ENCODE data around the gene ATP4B.

Gene ATP4B

GRCh38 chr13:113665597-113666328, 7.8 kb upstream of the ATP4B start:
- Histone ChIP-seq H3K9ac (ENCODE audit: low read depth, low read length) (no peak overlapping the region), H3K4me3 (ENCODE audit: low read length) (no peak overlapping the region), H3K4me1 (ENCODE audit: insufficient read depth, low read length) (no peaks in the 10 kb centered on the region), H3K27ac (ENCODE audit: low read length) (no peak overlapping the region), H3K27me3 (ENCODE audit: insufficient read depth, low read length) (no peaks in the 10 kb centered on the region), H3K9me3 (ENCODE audit: insufficient read depth, low read depth, low read length) (0 out of 2 replicates have a peak, but pooled peaks cover 2% of the 10 kb centered on the region), H3K36me3 (ENCODE audit: insufficient read depth, low read depth, low read length) (no peaks in the 10 kb centered on the region)

GRCh38 chr13:113664751-113665596, 7.0 kb upstream of the ATP4B start:
- no peak overlapping the region for H3K9ac ChIP-seq (ENCODE audit: low read depth, low read length)

GRCh38 chr13:113663934-113664333, 5.9 kb upstream of the ATP4B start:
- Histone ChIP-seq H3K9me3 (ENCODE audit: insufficient read depth, low read depth, low read length) (0 out of 2 replicates have a peak, but pooled peaks cover 2% of the 10 kb centered on the region), H3K4me1 (ENCODE audit: insufficient read depth, low read length) (no peaks in the 10 kb centered on the region), H3K9ac (ENCODE audit: low read depth, low read length) (no peak overlapping the region), H3K27me3 (ENCODE audit: insufficient read depth, low read length) (no peaks in the 10 kb centered on the region), H3K36me3 (ENCODE audit: insufficient read depth, low read depth, low read length) (no peaks in the 10 kb centered on the region), H3K27ac (ENCODE audit: low read length) (no peak overlapping the region), H3K4me3 (ENCODE audit: low read length) (no peak overlapping the region)

More at GRCh38 chr13:113664751-113665596, 7.0 kb upstream of the ATP4B start:
- H3K27ac ChIP-seq (ENCODE audit: low read length): no peak overlapping the region
- no peaks in the 10 kb centered on the region for H3K36me3 ChIP-seq (ENCODE audit: insufficient read depth, low read depth, low read length)
- no peaks in the 10 kb centered on the region for H3K27me3 ChIP-seq (ENCODE audit: insufficient read depth, low read length)
- no peak overlapping the region for H3K4me3 ChIP-seq (ENCODE audit: low read length)
- 0 out of 2 replicates have a peak, but pooled peaks cover 2% of the 10 kb centered on the region for H3K9me3 ChIP-seq (ENCODE audit: insufficient read depth, low read depth, low read length)
- no peaks in the 10 kb centered on the region for H3K4me1 ChIP-seq (ENCODE audit: insufficient read depth, low read length)

- Histone ChIP-seq H3K36me3 (ENCODE audit: insufficient read depth, low read depth, low read length) (no peaks in the 10 kb centered on the region), H3K4me1 (ENCODE audit: insufficient read depth, low read length) (no peaks in the 10 kb centered on the region), H3K9ac (ENCODE audit: low read depth, low read length) (no peak overlapping the region), H3K9me3 (ENCODE audit: insufficient read depth, low read depth, low read length) (0 out of 2 replicates have a peak, but pooled peaks cover 2% of the 10 kb centered on the region), H3K4me3 (ENCODE audit: low read length) (no peak overlapping the region), H3K27ac (ENCODE audit: low read length) (no peak overlapping the region), H3K27me3 (ENCODE audit: insufficient read depth, low read length) (no peaks in the 10 kb centered on the region)
Observed at GRCh38 chr13:113661509-113661908, 3.5 kb upstream of the ATP4B start.

GRCh38 chr13:113660066-113660465, 2.1 kb upstream of the ATP4B start:
- no peak overlapping the region for H3K4me3 ChIP-seq (ENCODE audit: low read length)
- H3K9me3 ChIP-seq (ENCODE audit: insufficient read depth, low read depth, low read length): 0 out of 2 replicates have a peak, but pooled peaks cover 2% of the 10 kb centered on the region
- H3K4me1 ChIP-seq (ENCODE audit: insufficient read depth, low read length): no peaks in the 10 kb centered on the region
- no peak overlapping the region for H3K27ac ChIP-seq (ENCODE audit: low read length)
- no peaks in the 10 kb centered on the region for H3K36me3 ChIP-seq (ENCODE audit: insufficient read depth, low read depth, low read length)
- H3K27me3 ChIP-seq (ENCODE audit: insufficient read depth, low read length): no peaks in the 10 kb centered on the region
- no peak overlapping the region for H3K9ac ChIP-seq (ENCODE audit: low read depth, low read length)

GRCh38 chr13:113659337-113659736, 1.3 kb upstream of the ATP4B start:
- Histone ChIP-seq H3K36me3 (ENCODE audit: insufficient read depth, low read depth, low read length) (no peaks in the 10 kb centered on the region), H3K9me3 (ENCODE audit: insufficient read depth, low read depth, low read length) (0 out of 2 replicates have a peak, but pooled peaks cover 2% of the 10 kb centered on the region), H3K27me3 (ENCODE audit: insufficient read depth, low read length) (no peaks in the 10 kb centered on the region), H3K4me1 (ENCODE audit: insufficient read depth, low read length) (no peaks in the 10 kb centered on the region), H3K9ac (ENCODE audit: low read depth, low read length) (no peak overlapping the region), H3K4me3 (ENCODE audit: low read length) (no peak overlapping the region), H3K27ac (ENCODE audit: low read length) (no peak overlapping the region)

- 0 out of 2 replicates have a peak, but pooled peaks cover 2% of the 10 kb centered on the region for H3K9me3 ChIP-seq (ENCODE audit: insufficient read depth, low read depth, low read length)
- no peak overlapping the region for H3K4me3 ChIP-seq (ENCODE audit: low read length)
- no peaks in the 10 kb centered on the region for H3K27me3 ChIP-seq (ENCODE audit: insufficient read depth, low read length)
- no peaks in the 10 kb centered on the region for H3K4me1 ChIP-seq (ENCODE audit: insufficient read depth, low read length)
- no peak overlapping the region for H3K9ac ChIP-seq (ENCODE audit: low read depth, low read length)
- no peaks in the 10 kb centered on the region for H3K36me3 ChIP-seq (ENCODE audit: insufficient read depth, low read depth, low read length)
- no peak overlapping the region for H3K27ac ChIP-seq (ENCODE audit: low read length)
Observed at GRCh38 chr13:113658836-113659235, 838 bp upstream of the ATP4B start.

GRCh38 chr13:113656831-113657671, 947 bp downstream of the ATP4B start:
- H3K9me3 ChIP-seq (ENCODE audit: insufficient read depth, low read depth, low read length): 0 out of 2 replicates have a peak, but pooled peaks cover 2% of the 10 kb centered on the region
- no peaks in the 10 kb centered on the region for H3K27me3 ChIP-seq (ENCODE audit: insufficient read depth, low read length)
- no peaks in the 10 kb centered on the region for H3K36me3 ChIP-seq (ENCODE audit: insufficient read depth, low read depth, low read length)
- no peak overlapping the region for H3K4me3 ChIP-seq (ENCODE audit: low read length)
- H3K27ac ChIP-seq (ENCODE audit: low read length): no peak overlapping the region
- H3K9ac ChIP-seq (ENCODE audit: low read depth, low read length): no peak overlapping the region
- no peaks in the 10 kb centered on the region for H3K4me1 ChIP-seq (ENCODE audit: insufficient read depth, low read length)

- Histone ChIP-seq H3K27ac (ENCODE audit: low read length) (no peak overlapping the region), H3K4me3 (ENCODE audit: low read length) (no peak overlapping the region), H3K4me1 (ENCODE audit: insufficient read depth, low read length) (no peaks in the 10 kb centered on the region), H3K27me3 (ENCODE audit: insufficient read depth, low read length) (no peaks in the 10 kb centered on the region), H3K9ac (ENCODE audit: low read depth, low read length) (no peak overlapping the region), H3K9me3 (ENCODE audit: insufficient read depth, low read depth, low read length) (no peaks in the 10 kb centered on the region), H3K36me3 (ENCODE audit: insufficient read depth, low read depth, low read length) (no peaks in the 10 kb centered on the region)
Observed at GRCh38 chr13:113656003-113656588, 1.9 kb downstream of the ATP4B start.

- Histone ChIP-seq H3K36me3 (ENCODE audit: insufficient read depth, low read depth, low read length) (no peaks in the 10 kb centered on the region), H3K27me3 (ENCODE audit: insufficient read depth, low read length) (no peaks in the 10 kb centered on the region), H3K27ac (ENCODE audit: low read length) (no peak overlapping the region), H3K4me3 (ENCODE audit: low read length) (no peak overlapping the region), H3K9me3 (ENCODE audit: insufficient read depth, low read depth, low read length) (no peaks in the 10 kb centered on the region), H3K9ac (ENCODE audit: low read depth, low read length) (no peak overlapping the region), H3K4me1 (ENCODE audit: insufficient read depth, low read length) (no peaks in the 10 kb centered on the region)
Observed at GRCh38 chr13:113655346-113656002, 2.5 kb downstream of the ATP4B start.
